Measurements from ENCODE around the gene DEDD. TPM values are rescaled to one million over a fixed set of nuclear protein-coding genes. Genes with fewer than 3 reads are reported as not detected.

Gene DEDD
- total and polyA plus RNA-seq, 2 of the 13 experiments (the other 11 are each of a cell fraction or from before 2014, with no cell fraction given) = 12.6 to 27.8 TPM

- TF ChIP-seq ARNTL (CRISPR knock-in tag; IDR thresholded peaks at IDR 0.05) = no peak
- TF ChIP-seq, protein P1, sequence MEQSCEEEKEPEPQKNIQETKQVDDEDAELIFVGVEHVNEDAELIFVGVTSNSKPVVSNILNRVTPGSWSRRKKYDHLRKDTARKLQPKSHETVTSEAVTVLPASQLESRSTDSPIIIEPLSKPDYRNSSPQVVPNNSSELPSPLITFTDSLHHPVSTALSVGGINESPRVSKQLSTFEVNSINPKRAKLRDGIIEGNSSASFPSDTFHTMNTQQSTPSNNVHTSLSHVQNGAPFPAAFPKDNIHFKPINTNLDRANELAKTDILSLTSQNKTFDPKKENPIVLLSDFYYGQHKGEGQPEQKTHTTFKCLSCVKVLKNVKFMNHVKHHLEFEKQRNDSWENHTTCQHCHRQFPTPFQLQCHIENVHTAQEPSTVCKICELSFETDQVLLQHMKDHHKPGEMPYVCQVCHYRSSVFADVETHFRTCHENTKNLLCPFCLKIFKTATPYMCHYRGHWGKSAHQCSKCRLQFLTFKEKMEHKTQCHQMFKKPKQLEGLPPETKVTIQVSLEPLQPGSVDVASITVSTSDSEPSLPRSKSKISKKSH (CRISPR knock-in tag; IDR thresholded peaks at IDR 0.05; ENCODE audit: borderline replicate concordance) = no peak
- TF ChIP-seq SIN3A (IDR thresholded peaks at IDR 0.05; ENCODE audit: borderline replicate concordance, low read depth, low read length) = no peak
- TF ChIP-seq BHLHE40 (IDR thresholded peaks at IDR 0.05; ENCODE audit: low read length) = no peak
- no peak for TF ChIP-seq ZNF138 (CRISPR knock-in tag; IDR thresholded peaks at IDR 0.05; ENCODE audit: low read depth)
- TF ChIP-seq PHF20 (CRISPR knock-in tag; IDR thresholded peaks at IDR 0.05) = no peak
- TF ChIP-seq NFYC (CRISPR knock-in tag; IDR thresholded peaks at IDR 0.05) = no peak
- TF ChIP-seq ZC3H4 (CRISPR knock-in tag; IDR thresholded peaks at IDR 0.05; ENCODE audit: borderline replicate concordance) = no peak
- TF ChIP-seq PREB (CRISPR knock-in tag; IDR thresholded peaks at IDR 0.05) = no peak
- TF ChIP-seq SP1 (IDR thresholded peaks at IDR 0.05) = no peak
- TF ChIP-seq SP1 (CRISPR knock-in tag; IDR thresholded peaks at IDR 0.05) = peak; percentile 34; the same call in 1 of the 2 replicates
- TF ChIP-seq SCMH1 (CRISPR knock-in tag; IDR thresholded peaks at IDR 0.05; ENCODE audit: borderline replicate concordance) = no peak
- no peak for TF ChIP-seq ZNF205 (CRISPR knock-in tag; IDR thresholded peaks at IDR 0.05)
- no peak for TF ChIP-seq ZNF839 (CRISPR knock-in tag; IDR thresholded peaks at IDR 0.05; ENCODE audit: borderline replicate concordance)
- no peak for TF ChIP-seq RNF2 (conservative IDR thresholded peaks at IDR 0.05; ENCODE audit: low read depth)
- peak; percentile 53; the same call in 1 of the 2 replicates for TF ChIP-seq SRY (CRISPR knock-in tag; IDR thresholded peaks at IDR 0.05)
- no peak for TF ChIP-seq SMYD3 (CRISPR knock-in tag; IDR thresholded peaks at IDR 0.05)
- TF ChIP-seq, protein P2, sequence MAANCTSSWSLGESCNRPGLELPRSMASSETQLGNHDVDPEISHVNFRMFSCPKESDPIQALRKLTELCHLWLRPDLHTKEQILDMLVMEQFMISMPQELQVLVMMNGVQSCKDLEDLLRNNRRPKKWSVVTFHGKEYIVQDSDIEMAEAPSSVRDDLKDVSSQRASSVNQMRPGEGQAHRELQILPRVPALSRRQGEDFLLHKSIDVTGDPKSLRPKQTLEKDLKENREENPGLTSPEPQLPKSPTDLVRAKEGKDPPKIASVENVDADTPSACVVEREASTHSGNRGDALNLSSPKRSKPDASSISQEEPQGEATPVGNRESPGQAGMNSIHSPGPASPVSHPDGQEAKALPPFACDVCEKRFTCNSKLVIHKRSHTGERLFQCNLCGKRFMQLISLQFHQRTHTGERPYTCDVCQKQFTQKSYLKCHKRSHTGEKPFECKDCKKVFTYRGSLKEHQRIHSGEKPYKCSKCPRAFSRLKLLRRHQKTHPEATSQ (CRISPR knock-in tag; IDR thresholded peaks at IDR 0.05; ENCODE audit: borderline replicate concordance) = no peak
- peak; percentile 75 for TF ChIP-seq PHF8 (CRISPR knock-in tag; IDR thresholded peaks at IDR 0.05)
- TF ChIP-seq TOE1 (CRISPR knock-in tag; IDR thresholded peaks at IDR 0.05) = no peak
- TF ChIP-seq ATRX (CRISPR knock-in tag; IDR thresholded peaks at IDR 0.05; ENCODE audit: borderline replicate concordance) = no peak
- TF ChIP-seq, protein P3, sequence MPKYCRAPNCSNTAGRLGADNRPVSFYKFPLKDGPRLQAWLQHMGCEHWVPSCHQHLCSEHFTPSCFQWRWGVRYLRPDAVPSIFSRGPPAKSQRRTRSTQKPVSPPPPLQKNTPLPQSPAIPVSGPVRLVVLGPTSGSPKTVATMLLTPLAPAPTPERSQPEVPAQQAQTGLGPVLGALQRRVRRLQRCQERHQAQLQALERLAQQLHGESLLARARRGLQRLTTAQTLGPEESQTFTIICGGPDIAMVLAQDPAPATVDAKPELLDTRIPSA (CRISPR knock-in tag; IDR thresholded peaks at IDR 0.05; ENCODE audit: borderline replicate concordance) = no peak
- no peak for TF ChIP-seq SMARCC2 (IDR thresholded peaks at IDR 0.05)
- no peak for TF ChIP-seq GTF3A (CRISPR knock-in tag; conservative IDR thresholded peaks at IDR 0.05)
- no peak for TF ChIP-seq ZNF3 (CRISPR knock-in tag; IDR thresholded peaks at IDR 0.05)
- TF ChIP-seq ZBTB26 (CRISPR knock-in tag; IDR thresholded peaks at IDR 0.05; ENCODE audit: borderline replicate concordance) = no peak
These were observed 34.0 kb downstream of the DEDD start, which contains the start of gene KLHDC9 (continued) for GRCh38 chr1:161098210-161099068.

Measured in HepG2 (cell line).